Measurements from ENCODE around the gene PET100.

The PET100 gene

GRCh38 chr19:7680606-7681339 is 51.2 kb downstream of the PET100 start, which contains the start of gene TRAPPC5:
Gene TRAPPC5, plus strand, starts transcription at chr19:7680833. Its CDS starts 1,421 bp downstream, at chr19:7682254.
- peak; percentile 81 for DNase-seq
